Gastrocnemius medialis (tissue), 4 donors: ENCODE data around the gene PRR5. TPM values are rescaled to one million over a fixed set of nuclear protein-coding genes. Genes with fewer than 3 reads are reported as not detected.

ENCODE experiments used
- ATAC-seq, 2 donors: fragments of 150-250 bp; one replicate each; pipeline ENCODE4 v1.9.1; 2016
- DNase-seq, 2 donors: peaks; one replicate each; pipeline ENCODE4 v3.0.0-alpha.2; 2019
- H3K27ac ChIP-seq, 4 donors: fragments of 200-600 bp; sonication (generic); 1 replicate in 1 of 4; 2 replicates in 3 of 4; pipeline ENCODE4 v1.5.1; 2016 to 2018; ENCODE audit warnings: mild to moderate bottlenecking in 2 of 4, moderate library complexity in 1 of 4
- H3K27me3 ChIP-seq, 3 donors: fragments of 200-600 bp; sonication (generic) in 2 of 3; 1 replicate in 1 of 3; 2 replicates in 2 of 3; pipeline versions ENCODE4 v1.5.1 to v1.6.0; 2016 to 2019; ENCODE audit warnings: mild to moderate bottlenecking in 1 of 3, moderate library complexity in 1 of 3
- H3K36me3 ChIP-seq, 2 donors: fragments of 200-600 bp; sonication (generic) in 1 of 2; one replicate each; pipeline ENCODE4 v1.5.1; 2017 to 2018
- H3K4me1 ChIP-seq, 2 donors: fragments of 200-600 bp; sonication (generic) in 1 of 2; one replicate each; pipeline ENCODE4 v1.5.1; 2016 to 2017; ENCODE audit warnings: mild to moderate bottlenecking in 2 of 2
- H3K4me3 ChIP-seq, 4 donors: fragments of 200-600 bp; sonication (generic) in 3 of 4; 1 replicate in 1 of 4; 2 replicates in 3 of 4; pipeline ENCODE4 v1.5.1; 2016 to 2019; ENCODE audit warnings: mild to moderate bottlenecking in 2 of 4
- H3K9me3 ChIP-seq, 3 donors: fragments of 200-600 bp; sonication (generic) in 2 of 3; 1 replicate in 1 of 3; 2 replicates in 2 of 3; pipeline ENCODE4 v1.5.1; 2016 to 2019
- CTCF ChIP-seq, 5 experiments: fragments of 450-650 bp in 3 of 5; fragments of 200-600 bp in 2 of 5; sonication (generic) in 2 of 5; IDR thresholded peaks in 4 of 5; conservative IDR thresholded peaks in 1 of 5; 1 replicate in 4 of 5; 2 replicates in 1 of 5; pipeline ENCODE4 v1.5.1; 2016 to 2019; ENCODE audit warnings: antibody characterized with exemption in 5 of 5, mild to moderate bottlenecking in 3 of 5, moderate library complexity in 3 of 5
- POLR2A ChIP-seq, 2 donors: fragments of 450-650 bp; IDR thresholded peaks; one replicate each; pipeline ENCODE4 v1.6.1; 2017; ENCODE audit warnings: antibody characterized with exemption in 2 of 2, mild to moderate bottlenecking in 2 of 2, moderate library complexity in 2 of 2
- in situ Hi-C, 4 donors: fragments of 200-750 bp; cut with MboI; loops; one replicate each; pipeline versions ENCODE4 v1.15.0 to v1.8.0; 2017; ENCODE audit warnings: low sequenced_read_pairs in 4 of 4
- intact Hi-C: fragments of 100-400 bp; cut with DNase I; formaldehyde crosslinking; loops from one replicate; pipeline ENCODE4 v1.15.1; 2023; ENCODE audit warnings: low total_unique reads
- total RNA-seq, 4 donors: library from RNA; depleted of rRNA; stranded (reverse); fragments of >200 nt; gene quantifications; one replicate each; pipeline versions ENCODE4 v1.1.0 to v1.2.3, GENCODE V29; 2016

The PRR5 gene
- total RNA-seq, 4 donors from 2014 or later = 0.34 to 15.2 (median 1.3) TPM

- in situ Hi-C loops (no loop called here), intact Hi-C loops (no loop called here)
- no peaks in the 10 kb centered on the region for H3K4me1 ChIP-seq
- TF ChIP-seq POLR2A (IDR thresholded peaks at IDR 0.05) = no peak
- TF ChIP-seq CTCF (IDR thresholded peaks at IDR 0.05 in 4 of 5, conservative IDR thresholded peaks at IDR 0.05 in 1 of 5) = no peak
- H3K36me3 ChIP-seq = no peaks in the 10 kb centered on the region
- no peaks in the 10 kb centered on the region for H3K27me3 ChIP-seq
- DNase-seq = no peak
- no peaks in the 10 kb centered on the region for H3K9me3 ChIP-seq
- H3K27ac ChIP-seq = no peak overlapping the region
- no peak for ATAC-seq
- no peak overlapping the region for H3K4me3 ChIP-seq
Measured at GRCh38 chr22:44712962-44713361, 11.0 kb downstream of the PRR5 start.

DNA sequence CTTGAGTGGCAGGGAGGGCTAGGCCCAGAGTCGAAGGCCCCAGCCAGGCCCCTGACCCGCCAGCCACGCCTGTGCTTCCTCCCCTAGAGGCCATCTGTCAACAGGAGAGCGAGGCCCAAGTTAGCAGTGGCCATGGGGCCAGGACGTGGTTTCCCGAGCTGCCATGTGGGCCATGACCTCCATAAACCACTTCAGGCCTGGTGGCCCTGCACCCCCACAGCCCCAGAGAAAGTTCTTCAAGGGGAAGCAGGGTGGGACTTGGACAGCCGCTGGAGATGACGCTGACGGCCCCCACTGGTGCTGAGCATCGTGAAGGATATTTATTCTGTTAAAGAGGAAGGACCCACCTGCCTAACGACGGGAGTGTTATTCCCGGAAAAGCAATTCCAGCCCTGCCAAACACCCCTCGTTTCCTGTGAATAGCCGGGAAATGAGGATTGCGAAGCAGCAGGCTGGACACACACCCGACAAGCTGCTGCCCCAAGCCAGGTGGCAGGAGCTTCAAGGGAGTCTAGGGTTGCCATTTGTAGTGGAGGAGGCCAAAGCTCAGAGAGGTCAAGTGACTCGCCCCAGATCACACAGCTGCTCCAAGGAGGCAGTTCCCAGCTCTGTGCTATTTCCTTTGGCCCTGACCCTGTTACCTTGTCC, 12.8 kb downstream of the PRR5 start:
- H3K4me3 ChIP-seq = no peak overlapping the region
- intact Hi-C loops (no loop called here), in situ Hi-C loops (no loop called here)
- H3K4me1 ChIP-seq = no peaks in the 10 kb centered on the region
- H3K27me3 ChIP-seq = no peaks in the 10 kb centered on the region
- DNase-seq = no peak
- no peaks in the 10 kb centered on the region for H3K9me3 ChIP-seq
- no peak for ATAC-seq
- TF ChIP-seq POLR2A (IDR thresholded peaks at IDR 0.05) (no peak), CTCF (IDR thresholded peaks at IDR 0.05 in 4 of 5, conservative IDR thresholded peaks at IDR 0.05 in 1 of 5) (no peak)
- H3K36me3 ChIP-seq = no peaks in the 10 kb centered on the region
- no peak overlapping the region for H3K27ac ChIP-seq

DNA sequence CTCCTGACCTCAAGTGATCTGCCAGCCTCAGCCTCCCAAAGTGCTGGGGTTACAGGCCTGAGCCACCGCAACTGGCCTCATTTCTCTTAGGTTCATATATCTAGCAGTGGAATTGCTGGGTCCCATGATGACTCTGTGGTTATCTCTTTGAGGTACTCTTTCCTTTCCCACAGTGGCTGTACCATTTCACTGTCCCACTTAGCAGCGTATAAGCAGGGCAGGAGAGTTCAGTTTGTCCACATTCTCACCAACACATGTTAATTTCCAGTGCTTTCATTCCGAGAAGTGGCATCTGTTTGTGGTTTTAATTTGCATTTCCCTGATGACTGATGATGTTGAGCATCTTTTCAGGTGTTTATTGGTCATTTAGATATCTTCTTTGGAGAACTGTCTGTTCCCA, 16.4 kb downstream of the PRR5 start:
- TF ChIP-seq CTCF (IDR thresholded peaks at IDR 0.05 in 4 of 5, conservative IDR thresholded peaks at IDR 0.05 in 1 of 5) (no peak), POLR2A (IDR thresholded peaks at IDR 0.05) (no peak)
- Histone ChIP-seq H3K4me3 (no peak overlapping the region), H3K27me3 (no peaks in the 10 kb centered on the region), H3K27ac (no peak overlapping the region), H3K9me3 (no peaks in the 10 kb centered on the region), H3K36me3 (no peaks in the 10 kb centered on the region), H3K4me1 (no peaks in the 10 kb centered on the region)
- no peak for ATAC-seq
- in situ Hi-C loops (no loop called here), intact Hi-C loops (no loop called here)
- DNase-seq = no peak

DNA sequence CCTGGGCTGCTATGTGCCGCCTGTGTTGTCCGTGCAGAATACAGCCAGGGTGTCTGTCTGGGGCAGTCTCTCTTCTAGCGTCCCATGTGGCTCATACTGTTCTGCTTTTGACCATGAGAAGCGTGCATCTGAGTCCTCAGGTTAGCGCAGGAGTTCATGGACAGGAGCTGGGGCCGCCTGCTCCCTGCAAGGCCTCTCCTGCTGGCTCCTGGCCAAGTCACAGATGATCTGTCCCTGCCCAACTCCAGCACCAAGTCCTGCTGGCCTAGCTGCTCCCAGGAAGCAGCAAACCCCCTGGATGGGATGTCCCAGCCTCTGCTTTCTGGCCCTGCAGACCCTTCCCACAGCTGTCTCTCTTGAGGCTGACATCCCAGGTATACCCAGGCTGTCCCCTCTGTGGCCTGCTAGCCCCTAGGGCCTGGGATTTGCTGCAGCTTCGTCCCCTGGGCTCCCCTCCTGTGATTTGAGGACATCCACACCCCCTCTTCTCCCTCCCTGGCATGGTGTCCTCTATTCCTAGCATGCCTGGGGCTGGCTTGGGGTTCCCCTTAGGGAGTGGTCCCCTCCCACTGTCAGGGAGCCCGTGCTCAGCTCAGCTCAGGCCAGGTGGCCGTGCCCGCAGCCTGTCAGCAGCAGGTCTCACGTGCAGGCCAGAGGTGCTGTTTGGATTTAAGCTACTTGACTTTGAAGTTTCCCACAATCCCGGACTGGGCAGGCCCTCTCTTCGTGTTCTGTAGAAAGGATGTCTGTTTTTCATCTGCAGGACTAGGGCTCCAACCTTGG, 17.8 kb downstream of the PRR5 start:
- Histone ChIP-seq H3K36me3 (no peaks in the 10 kb centered on the region), H3K4me1 (no peaks in the 10 kb centered on the region), H3K4me3 (no peak overlapping the region), H3K27me3 (no peaks in the 10 kb centered on the region), H3K27ac (no peak overlapping the region), H3K9me3 (no peaks in the 10 kb centered on the region)
- intact Hi-C loops = no loop called here
- ATAC-seq (no peak), DNase-seq (no peak)
- in situ Hi-C loops = no loop called here
- no peak for TF ChIP-seq CTCF (IDR thresholded peaks at IDR 0.05 in 4 of 5, conservative IDR thresholded peaks at IDR 0.05 in 1 of 5)
- no peak for TF ChIP-seq POLR2A (IDR thresholded peaks at IDR 0.05)
